ENCODE results near the gene ENO3.

The ENO3 gene

DNA sequence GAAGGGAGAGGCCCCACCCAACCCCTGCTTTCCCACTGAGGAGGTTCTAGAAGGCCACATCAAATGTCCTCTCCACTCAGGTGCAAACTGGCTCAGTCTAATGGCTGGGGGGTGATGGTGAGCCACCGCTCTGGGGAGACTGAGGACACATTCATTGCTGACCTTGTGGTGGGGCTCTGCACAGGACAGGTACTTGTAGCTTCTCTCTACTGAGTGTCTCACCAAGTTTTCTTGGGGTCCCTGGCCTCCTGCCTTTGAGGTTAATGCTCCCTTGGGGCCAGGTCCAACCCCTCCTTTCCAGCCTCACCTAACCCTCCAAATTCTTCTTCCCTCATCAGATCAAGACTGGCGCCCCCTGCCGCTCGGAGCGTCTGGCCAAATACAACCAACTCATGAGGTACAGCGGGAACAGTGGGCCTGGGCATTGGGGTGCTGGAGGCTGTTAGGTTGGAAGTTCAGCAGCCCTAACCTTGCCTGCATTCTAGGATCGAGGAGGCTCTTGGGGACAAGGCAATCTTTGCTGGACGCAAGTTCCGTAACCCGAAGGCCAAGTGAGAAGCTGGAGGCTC, 5.7 kb downstream of the ENO3 start:
- H3K27me3 ChIP-seq = no peaks in the 10 kb centered on the region
- no peaks in the 10 kb centered on the region for H3K9me3 ChIP-seq
- no peak for DNase-seq
- H3K4me1 ChIP-seq = peaks cover 0 to 18% (median 8%) of the 10 kb centered on the region in 4 donors
- H3K4me3 ChIP-seq = no peak overlapping the region
- H3K27ac ChIP-seq = no peak overlapping the region
- intact Hi-C loops (cut with DNase I; ENCODE audit: low total_unique reads) = no loop called here
- H3K36me3 ChIP-seq = peaks cover 24 to 36% (median 29%) of the 10 kb centered on the region in 3 donors
- TF ChIP-seq, protein P1, sequence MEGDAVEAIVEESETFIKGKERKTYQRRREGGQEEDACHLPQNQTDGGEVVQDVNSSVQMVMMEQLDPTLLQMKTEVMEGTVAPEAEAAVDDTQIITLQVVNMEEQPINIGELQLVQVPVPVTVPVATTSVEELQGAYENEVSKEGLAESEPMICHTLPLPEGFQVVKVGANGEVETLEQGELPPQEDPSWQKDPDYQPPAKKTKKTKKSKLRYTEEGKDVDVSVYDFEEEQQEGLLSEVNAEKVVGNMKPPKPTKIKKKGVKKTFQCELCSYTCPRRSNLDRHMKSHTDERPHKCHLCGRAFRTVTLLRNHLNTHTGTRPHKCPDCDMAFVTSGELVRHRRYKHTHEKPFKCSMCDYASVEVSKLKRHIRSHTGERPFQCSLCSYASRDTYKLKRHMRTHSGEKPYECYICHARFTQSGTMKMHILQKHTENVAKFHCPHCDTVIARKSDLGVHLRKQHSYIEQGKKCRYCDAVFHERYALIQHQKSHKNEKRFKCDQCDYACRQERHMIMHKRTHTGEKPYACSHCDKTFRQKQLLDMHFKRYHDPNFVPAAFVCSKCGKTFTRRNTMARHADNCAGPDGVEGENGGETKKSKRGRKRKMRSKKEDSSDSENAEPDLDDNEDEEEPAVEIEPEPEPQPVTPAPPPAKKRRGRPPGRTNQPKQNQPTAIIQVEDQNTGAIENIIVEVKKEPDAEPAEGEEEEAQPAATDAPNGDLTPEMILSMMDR (IDR thresholded peaks at IDR 0.05) = no peak

DNA sequence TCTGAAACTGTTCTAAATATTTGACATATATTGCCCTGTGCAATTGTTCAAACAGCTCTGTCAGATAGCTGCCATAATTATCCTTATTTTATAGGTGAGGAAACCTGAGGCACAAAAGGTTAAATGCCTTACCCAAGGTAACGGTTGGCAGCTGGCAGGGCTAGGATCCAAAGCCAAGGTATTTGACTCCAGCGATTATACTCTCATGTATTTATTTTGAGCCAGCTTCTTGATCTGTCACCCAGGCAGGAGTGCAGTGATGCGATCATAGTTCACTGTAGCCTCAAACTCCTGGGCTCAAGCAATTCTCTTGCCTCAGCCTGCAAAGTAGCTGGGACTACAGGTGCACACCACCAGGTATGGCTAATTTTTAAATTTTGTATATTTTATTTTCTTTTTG, 7.2 kb downstream of the ENO3 start:
- H3K4me1 ChIP-seq = peaks cover 0 to 11% (median 6%) of the 10 kb centered on the region in 4 donors
- TF ChIP-seq, protein P1 (IDR thresholded peaks at IDR 0.05) = no peak
- intact Hi-C loops (cut with DNase I; ENCODE audit: low total_unique reads) = no loop called here
- no peak for DNase-seq
- H3K9me3 ChIP-seq = no peaks in the 10 kb centered on the region
- peaks cover 24 to 36% (median 29%) of the 10 kb centered on the region in 3 donors for H3K36me3 ChIP-seq
- H3K27ac ChIP-seq = no peak overlapping the region
- no peak overlapping the region for H3K4me3 ChIP-seq
- H3K27me3 ChIP-seq = no peaks in the 10 kb centered on the region

- Histone ChIP-seq H3K4me3 (no peak overlapping the region), H3K36me3 (peaks cover 24 to 36% (median 29%) of the 10 kb centered on the region in 3 donors), H3K27me3 (no peaks in the 10 kb centered on the region), H3K27ac (no peak overlapping the region), H3K9me3 (no peaks in the 10 kb centered on the region), H3K4me1 (no peaks in the 10 kb centered on the region)
- TF ChIP-seq, protein P1 (IDR thresholded peaks at IDR 0.05) = no peak
- DNase-seq = no peak
- intact Hi-C loops (cut with DNase I; ENCODE audit: low total_unique reads) = no loop called here
Observed at GRCh38 chr17:4959261-4959965, 8.5 kb downstream of the ENO3 start.

DNA sequence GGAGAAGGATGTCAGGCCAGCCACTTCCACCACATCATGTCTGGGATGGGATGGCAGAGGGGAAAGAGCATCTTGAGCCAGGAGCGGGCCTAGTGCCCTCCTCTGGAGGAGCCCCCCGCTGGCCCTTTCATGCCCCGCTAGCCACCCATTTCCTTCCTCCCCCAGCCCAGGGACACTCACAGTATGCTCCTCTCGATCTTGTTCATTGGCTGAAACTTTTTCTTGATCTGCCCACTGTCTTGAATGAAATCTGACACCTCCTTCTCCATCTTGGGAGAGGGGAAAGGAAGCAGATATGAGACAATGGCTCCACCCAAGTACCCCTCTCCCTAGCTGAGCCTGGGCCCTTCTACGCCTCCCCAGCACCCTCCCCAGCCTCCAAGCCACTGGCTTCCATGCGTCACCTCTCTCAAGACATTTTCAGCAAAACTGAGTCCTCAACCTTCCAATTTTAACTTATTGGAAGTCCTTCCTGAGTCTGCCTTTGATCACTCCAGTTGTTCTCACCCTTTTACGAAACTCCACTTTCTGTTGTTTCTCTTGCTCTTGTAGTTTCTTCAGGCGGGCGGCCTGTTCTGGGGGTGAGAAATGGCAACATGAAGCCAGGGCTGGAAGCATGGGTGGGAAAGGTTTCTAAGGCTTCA, 9.5 kb downstream of the ENO3 start:
- H3K36me3 ChIP-seq = peaks cover 24 to 36% (median 29%) of the 10 kb centered on the region in 3 donors
- intact Hi-C loops (cut with DNase I; ENCODE audit: low total_unique reads) = no loop called here
- H3K4me1 ChIP-seq = peaks cover 0 to 2% (median under 1%) of the 10 kb centered on the region in 4 donors
- no peak overlapping the region for H3K4me3 ChIP-seq
- no peak overlapping the region for H3K27ac ChIP-seq
- H3K27me3 ChIP-seq = no peaks in the 10 kb centered on the region
- DNase-seq = no peak
- H3K9me3 ChIP-seq = no peaks in the 10 kb centered on the region
- TF ChIP-seq, protein P1 (IDR thresholded peaks at IDR 0.05) = no peak

GRCh38 chr17:4965311-4965986, 14.5 kb downstream of the ENO3 start:
- Histone ChIP-seq H3K27me3 (no peaks in the 10 kb centered on the region), H3K36me3 (peaks cover 5 to 25% (median 15%) of the 10 kb centered on the region in 3 donors), H3K27ac (no peak overlapping the region), H3K4me3 (peak overlapping the region in 1 of 2 donors; percentile 66), H3K4me1 (peaks cover 0 to 34% (median 32%) of the 10 kb centered on the region in 4 donors), H3K9me3 (no peaks in the 10 kb centered on the region)
- no peak for DNase-seq
- TF ChIP-seq, protein P1 (IDR thresholded peaks at IDR 0.05) = no peak
- intact Hi-C loops (cut with DNase I; ENCODE audit: low total_unique reads) = no loop called here

Measured in tibial artery (tissue), 4 donors.